Activated CD4-positive, alpha-beta T cell treated with anti-CD3 and anti-CD28 coated beads, Interleukin-2, amount 50 U/mL, for 4 hours (primary cell): ENCODE data around the gene EMC7.
"Not testable (repeated sequence)": the region's sequence is repeated elsewhere in the genome, so short reads cannot be mapped to it uniquely, and the experiment has no call there.

Experiments
- DNase-seq, 2 experiments: peaks; one replicate each; pipeline ENCODE4 v3.0.0-alpha.2; 2020

Gene EMC7

GRCh38 chr15:34101366-34102174 is at the start of gene EMC7, which contains the start of gene PGBD4:
TSS of gene EMC7 (minus strand) at chr15:34101862. CDS start at chr15:34101839, 23 bp downstream.
TSS of gene PGBD4 (plus strand) at chr15:34102083. CDS start at chr15:34102532, 449 bp downstream.
- peak; percentile 99 for DNase-seq

GRCh38 chr15:34147371-34148140 is 45.9 kb upstream of the EMC7 start:
- DNase-seq, result no peak

GRCh38 chr15:34133511-34133910 is 31.8 kb upstream of the EMC7 start:
- no peak for DNase-seq

DNA sequence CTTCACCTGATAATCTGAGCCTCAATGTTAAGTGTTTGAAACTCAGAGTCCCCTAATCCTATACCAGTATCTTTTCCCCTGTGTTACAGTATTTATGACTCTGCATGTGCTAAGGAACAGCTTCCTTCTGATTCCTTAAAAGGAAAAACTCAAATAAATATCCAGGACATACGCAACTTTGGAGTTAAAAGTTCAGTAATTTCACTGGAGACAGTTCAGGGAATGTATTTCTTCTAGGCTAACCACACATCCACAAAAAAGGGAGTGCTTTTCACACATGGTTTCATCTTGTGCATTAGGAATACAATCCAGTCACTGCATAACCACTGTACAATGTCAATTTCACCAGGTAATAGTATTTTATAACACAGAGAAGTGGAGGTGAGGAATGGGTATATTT is 31.2 kb upstream of the EMC7 start:
- no peak for DNase-seq

- DNase-seq, result no peak
These were observed 27.2 kb upstream of the EMC7 start for GRCh38 chr15:34128898-34129297.

GRCh38 chr15:34126522-34126921 is 24.9 kb upstream of the EMC7 start:
- no peak for DNase-seq

DNA sequence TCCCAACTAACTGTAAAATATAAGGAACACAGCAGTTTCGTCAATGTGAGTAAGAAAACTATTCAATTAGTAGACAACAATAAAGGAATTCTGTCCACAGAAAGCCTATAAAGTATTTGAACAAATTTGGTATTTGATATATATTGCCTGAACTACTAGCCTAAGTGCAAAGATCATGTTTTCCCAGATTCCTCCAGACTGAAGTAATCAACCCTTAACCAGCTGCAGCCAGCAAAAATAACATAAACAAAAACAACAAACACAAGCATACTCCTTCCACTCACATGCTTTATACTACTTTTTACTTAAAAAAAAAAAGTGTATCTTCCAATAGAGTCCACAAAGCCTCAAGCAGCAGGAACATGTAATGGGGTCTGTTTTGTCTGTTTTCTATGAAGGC is 24.3 kb upstream of the EMC7 start:
- no peak for DNase-seq

- no peak for DNase-seq
These were observed 23.0 kb upstream of the EMC7 start for GRCh38 chr15:34124651-34125050.

DNA sequence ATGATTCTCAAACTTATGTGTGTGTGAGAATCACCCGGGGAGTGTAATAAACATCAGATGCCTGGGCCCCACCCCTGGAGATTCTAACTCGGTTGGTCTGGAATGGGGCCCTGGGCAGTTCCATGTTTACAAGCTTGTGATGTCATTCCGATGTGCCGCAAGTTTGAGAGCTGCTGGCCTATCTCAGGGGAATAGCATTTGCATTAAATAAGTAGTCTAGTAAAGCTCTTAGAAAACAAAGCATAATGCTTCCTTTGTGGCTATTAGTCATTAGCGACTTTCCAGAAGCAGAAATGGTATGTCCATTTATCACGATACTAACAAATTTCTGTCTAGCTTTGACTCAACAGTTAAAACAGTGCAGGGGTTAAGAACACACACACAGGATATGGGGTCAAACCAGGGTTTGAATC is 21.1 kb upstream of the EMC7 start:
- DNase-seq, result no peak

GRCh38 chr15:34121786-34122185 is 20.1 kb upstream of the EMC7 start:
- not testable (repeated sequence) for DNase-seq

DNA sequence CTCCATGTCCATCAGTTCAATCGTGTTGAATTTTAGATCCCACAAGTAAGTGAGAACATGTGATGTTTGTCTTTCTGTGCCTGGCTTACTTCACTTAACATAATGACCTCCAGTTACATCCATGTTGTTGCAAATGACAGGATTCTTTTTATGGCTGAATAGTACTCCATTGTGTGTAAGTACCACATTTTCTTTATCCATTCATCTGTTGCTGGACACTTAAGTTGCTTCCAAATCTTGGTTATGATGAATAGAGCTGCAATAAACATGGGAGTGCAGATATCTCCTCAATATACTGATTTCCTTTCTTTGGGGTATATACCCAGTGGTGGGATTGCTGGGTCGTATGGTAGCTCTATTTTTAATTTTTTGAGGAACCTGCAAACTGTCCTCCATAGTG is 18.8 kb upstream of the EMC7 start:
- not testable (repeated sequence) for DNase-seq

DNA sequence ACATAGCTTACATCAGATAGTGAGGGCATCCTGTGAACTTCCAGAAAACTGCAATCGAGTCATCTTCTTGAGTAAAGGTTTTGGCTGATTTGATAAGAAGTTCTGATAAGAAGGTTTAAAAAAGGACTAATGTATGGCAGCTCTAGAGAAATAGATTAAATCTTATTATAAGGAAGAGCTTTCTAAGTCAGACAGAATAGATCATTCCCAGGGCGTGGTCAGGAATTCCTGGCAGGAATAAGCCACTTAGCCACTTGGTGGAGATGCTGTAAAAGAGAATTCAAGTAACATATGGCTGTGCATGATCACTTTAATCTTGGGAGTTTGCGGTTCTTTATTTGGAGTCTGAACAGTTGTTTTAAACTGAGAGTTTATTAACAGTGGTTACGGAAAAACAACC is 17.6 kb upstream of the EMC7 start:
- DNase-seq, result no peak

- no peak for DNase-seq
These were observed 15.0 kb upstream of the EMC7 start for GRCh38 chr15:34116620-34117019.

DNA sequence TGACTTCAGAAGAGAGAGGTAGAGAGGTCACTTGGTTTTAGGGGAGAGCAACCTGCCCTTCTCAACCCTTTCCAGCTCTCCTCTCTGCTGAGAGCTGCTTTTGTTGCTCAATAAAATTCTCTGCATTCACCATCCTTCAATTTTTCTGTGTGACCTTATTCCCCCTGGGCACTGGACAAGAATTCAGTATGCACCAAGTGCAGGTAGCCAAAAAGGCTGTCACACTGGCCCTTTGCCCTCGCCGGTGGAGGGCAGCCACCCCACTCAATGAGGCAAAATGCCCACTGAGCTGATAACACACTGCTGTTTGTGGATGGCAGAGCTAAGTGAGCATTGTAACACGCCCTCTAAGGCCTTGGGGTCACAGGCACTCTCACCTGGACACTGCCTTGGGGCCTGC is 13.1 kb upstream of the EMC7 start:
- DNase-seq, result no peak

DNA sequence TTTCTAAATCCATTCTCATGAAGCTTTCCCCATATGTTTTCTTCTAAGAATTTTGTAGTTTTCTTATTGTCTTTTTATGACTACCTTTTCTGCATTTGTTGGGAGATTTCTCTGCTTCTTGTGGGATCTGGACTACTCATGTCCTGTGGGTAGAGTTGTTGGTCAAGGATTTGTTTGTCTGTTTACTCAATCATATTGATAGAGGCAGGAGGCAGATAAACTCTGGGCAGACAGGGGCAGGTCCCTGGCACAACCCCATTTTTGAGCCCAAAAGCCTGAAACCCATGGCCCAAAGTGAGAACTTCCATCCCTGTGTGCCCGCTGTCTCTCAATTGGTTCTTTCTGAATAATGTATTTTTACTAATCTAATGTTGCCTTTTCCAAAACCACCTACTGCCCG is 12.6 kb upstream of the EMC7 start:
- DNase-seq, result no peak

DNA sequence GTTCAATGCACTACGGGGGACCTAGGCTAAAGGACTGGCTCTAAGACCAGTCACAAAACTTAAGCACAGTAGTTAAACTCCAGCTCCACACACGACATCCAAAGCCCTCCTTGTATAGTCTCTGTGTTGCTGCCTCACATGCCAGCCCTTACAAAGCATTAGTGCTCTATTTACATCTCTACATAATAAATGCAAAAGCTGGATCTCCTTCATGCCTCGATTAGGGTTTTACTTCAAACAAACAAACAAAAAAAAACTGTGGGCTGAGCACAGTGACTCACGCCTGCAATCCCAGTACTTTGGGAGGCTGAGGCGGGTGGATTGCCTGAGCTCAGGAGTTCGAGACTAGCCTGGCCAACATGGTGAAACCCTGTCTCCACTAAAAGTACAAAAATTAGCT is 9.8 kb upstream of the EMC7 start:
- no peak for DNase-seq

- no peak for DNase-seq
These were observed 8.4 kb upstream of the EMC7 start for GRCh38 chr15:34109797-34110663.

GRCh38 chr15:34107315-34107714 is 5.7 kb upstream of the EMC7 start:
- DNase-seq, result no peak

- DNase-seq, result no peak
These were observed 4.8 kb upstream of the EMC7 start for GRCh38 chr15:34106423-34106822.

DNA sequence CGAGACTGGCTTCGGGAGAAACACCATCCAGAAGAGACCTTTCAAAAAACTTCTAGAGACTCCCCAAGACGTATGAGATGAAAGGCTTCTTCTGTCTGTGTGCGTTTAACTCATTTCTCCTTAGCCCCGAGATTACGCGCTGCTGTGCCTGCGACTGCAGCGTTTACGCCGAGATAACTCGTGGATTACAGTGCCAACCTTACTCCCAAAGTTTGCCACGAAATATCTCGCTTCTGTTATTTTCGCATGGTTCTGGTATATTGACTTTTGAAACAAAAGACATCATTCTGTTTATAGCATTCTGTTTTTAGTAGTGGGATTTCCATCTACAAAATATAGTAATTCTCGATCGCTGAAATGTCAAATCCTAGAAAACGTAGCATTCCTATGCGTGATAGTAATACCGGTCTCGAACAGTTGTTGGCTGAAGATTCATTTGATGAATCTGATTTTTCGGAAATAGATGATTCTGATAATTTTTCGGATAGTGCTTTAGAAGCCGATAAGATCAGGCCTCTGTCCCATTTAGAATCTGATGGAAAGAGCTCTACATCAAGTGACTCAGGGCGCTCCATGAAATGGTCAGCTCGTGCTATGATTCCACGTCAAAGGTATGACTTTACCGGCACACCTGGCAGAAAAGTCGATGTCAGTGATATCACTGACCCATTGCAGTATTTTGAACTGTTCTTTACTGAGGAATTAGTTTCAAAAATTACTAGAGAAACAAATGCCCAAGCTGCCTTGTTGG is 688 bp upstream of the EMC7 start:
- no peak for DNase-seq

- no peak for DNase-seq
These were observed 1.7 kb downstream of the EMC7 start for GRCh38 chr15:34099914-34100313.

DNA sequence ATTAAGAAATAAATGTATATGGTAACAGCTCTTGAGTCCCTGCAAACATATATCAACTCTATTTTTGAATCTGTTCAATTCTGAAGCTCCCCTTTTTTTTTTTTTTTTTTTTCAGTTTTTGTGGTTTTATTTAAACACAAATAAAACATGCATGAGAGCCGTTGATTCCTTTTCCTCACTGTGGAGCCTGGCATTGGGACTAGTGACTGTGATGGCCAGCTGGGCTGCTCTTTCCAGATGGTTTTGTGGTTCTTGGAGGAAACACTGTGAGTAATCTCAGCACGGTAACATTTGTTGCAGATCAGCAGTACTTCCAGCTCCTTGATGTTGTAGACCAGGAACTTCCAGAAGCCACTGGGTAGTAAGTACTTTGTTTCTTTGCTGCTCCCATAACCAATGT is 15.9 kb downstream of the EMC7 start:
- no peak for DNase-seq
